HG03064 (cell line): ENCODE measurements around the gene RERE.

Experiments
- ATAC-seq: cut with Tn5 transposase; IDR thresholded peaks from one replicate; pipeline ENCODE4 v1.9.1; 2021; ENCODE audit warnings: low read depth; ENCODE audit not compliant: unreplicated experiment

Gene RERE

DNA sequence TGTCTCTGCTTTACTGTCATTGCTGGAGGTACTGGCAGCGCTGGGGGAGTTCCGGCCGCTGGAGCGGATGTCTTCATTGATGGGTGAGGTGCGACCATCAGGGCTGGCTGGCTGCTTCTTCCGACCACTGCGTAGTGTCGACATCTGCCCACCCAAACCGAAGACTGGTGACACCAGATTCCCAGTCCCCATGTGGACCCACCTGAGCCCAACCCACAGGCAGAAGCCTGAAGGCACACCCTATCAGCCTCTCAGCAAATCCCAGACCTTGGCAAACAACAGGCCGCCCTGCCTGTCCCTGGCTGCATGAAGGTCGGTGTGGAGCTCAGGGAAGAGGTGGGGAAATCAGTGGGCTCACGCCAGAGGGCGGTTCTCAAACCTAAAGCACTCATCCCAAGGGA is 454.7 kb downstream of the RERE start:
- no peak for ATAC-seq

GRCh38 chr1:8361198-8361849 is 456.1 kb downstream of the RERE start:
- ATAC-seq: no peak

GRCh38 chr1:8360493-8361197 is 456.8 kb downstream of the RERE start:
- ATAC-seq: no peak

GRCh38 chr1:8359617-8360481 is 457.6 kb downstream of the RERE start:
- ATAC-seq: no peak

DNA sequence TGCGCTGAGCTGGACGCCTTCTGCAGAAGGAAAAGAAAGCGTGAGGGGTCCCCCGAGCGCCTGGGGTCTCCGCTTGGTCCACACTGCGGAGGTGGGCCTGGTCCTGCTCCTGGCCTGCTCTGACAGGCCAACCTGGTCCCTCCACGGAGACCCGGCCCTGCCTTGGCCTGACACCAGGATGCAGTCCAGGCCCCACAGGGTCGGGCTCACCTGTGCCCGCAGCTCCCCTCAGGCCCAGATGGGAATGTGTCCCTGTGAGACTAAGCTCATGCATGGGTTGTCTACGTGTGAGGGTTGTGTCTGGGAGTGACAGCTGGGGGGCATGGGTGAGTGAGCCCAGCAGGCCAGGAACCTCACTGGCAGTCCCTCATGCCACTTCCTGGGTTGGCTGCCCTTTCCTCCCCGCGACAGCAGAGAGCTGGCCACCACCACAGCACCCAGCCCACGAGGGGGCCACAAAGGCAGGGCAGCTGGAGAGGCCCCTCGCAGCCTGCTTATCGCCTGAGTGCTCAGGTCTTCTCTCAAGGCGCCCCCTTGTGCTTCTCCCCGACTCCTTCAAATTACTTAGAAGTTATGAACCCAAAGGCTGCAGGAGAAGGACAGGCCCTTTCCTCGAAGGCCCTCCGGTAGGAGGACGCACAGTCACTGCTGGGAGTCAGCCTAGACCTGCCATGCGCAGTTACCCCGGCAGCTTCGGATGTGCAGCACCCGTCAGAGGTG is 458.4 kb downstream of the RERE start:
- ATAC-seq: no peak

GRCh38 chr1:8358241-8358896 is 459.1 kb downstream of the RERE start:
- ATAC-seq: no peak

GRCh38 chr1:8357329-8358101 is 459.9 kb downstream of the RERE start:
- ATAC-seq: no peak

- ATAC-seq: no peak
Measured at GRCh38 chr1:8356256-8357209, 460.9 kb downstream of the RERE start.

DNA sequence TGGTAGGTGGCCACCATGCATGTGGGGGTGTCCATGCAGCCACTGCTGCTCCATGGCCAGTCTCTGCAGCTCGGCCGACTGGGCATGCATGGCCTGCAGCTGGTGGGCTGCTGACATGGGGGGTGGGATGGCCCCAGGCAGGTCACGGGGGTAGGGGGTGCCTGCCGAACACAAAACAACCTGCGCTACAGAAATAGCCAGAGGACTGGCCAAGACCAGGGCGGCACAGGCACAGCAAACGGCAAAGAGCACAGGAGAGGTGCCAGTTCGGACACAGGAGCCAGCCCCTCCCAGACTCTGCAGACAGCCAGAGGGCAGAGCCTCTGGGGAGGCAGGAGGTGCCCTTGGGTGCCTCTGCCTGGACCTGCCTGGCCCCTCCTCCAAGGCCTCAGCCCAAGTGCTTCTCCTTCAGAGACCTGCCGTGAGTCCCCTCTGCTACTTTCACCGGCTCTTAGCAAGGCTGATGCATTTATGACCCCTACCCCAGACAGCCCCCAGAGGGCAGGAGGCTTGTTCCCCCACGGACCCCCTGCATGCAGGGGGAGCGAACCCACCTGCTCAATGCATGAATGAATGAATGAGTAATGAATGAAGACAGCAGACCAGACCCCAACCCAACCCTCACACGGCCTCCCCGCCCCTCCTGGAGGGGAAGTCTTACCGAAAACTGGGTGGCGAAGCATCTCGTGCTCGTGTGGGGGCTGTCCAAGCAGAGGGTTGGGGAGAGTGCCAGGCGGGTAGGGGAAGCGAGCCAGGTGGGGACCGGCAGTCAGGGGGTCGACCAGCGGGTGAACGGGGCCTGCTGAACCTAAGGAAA is 461.8 kb downstream of the RERE start:
- no peak for ATAC-seq

DNA sequence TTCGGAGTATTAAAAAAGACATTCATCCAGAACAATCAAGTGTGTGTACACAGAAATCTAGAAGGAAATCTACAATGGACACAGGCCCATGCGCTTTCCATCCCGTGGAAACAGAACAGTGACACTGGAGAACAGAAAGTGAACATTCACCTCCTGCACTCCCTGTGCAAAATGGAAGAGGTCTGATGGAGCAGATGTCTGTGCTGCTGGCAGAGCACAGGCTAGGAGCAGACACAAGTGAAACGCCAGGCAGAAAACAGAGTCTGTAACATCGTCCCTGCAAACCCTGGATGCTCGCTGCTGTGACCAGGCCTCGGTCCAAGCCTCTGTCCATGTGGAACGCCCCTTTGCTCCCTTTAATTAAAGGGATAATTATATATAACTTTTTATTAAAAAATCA is 463.4 kb downstream of the RERE start:
- no peak for ATAC-seq

- no peak for ATAC-seq
Measured at GRCh38 chr1:8352886-8353785, 464.3 kb downstream of the RERE start.

- ATAC-seq: no peak
Measured at GRCh38 chr1:8352471-8352845, 465.0 kb downstream of the RERE start.

GRCh38 chr1:8351693-8352470 is 465.6 kb downstream of the RERE start:
- ATAC-seq: no peak

DNA sequence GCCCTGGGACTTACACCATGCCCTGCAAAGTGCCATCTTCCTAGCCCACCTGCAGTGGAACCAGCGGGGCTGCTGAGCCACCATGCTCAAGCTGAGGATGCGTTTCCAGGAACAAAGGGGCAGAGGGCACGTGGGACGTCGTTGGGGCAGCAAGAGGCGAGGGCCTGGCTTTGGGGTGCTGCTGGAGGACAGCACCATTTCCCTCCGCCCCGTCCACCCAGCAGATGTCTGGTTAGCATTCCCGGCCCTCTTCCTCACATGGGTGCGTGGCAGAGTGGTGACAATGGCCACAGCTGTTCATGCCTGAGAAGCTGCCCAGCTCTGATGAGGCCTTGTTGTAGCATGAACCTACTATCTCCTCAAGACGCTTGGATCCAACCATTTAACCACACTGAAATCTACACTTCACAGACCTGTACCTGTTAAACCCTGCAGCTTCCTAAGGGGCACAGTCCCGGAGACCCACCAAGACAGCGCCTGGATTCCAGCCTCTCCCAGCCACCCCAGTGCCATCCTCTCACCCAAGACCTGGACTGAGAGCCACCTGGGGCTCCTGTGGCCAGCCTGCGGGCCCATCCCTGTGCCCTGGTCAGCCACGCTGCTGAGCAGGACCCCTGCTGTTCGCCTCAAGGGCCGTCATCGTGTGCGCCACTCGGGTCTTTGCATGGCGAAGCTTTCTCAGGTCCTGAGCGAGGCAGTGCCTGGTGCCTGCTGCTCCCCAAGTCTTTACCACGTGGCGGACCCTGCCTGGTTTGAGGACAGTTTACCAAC is 466.3 kb downstream of the RERE start:
- no peak for ATAC-seq

DNA sequence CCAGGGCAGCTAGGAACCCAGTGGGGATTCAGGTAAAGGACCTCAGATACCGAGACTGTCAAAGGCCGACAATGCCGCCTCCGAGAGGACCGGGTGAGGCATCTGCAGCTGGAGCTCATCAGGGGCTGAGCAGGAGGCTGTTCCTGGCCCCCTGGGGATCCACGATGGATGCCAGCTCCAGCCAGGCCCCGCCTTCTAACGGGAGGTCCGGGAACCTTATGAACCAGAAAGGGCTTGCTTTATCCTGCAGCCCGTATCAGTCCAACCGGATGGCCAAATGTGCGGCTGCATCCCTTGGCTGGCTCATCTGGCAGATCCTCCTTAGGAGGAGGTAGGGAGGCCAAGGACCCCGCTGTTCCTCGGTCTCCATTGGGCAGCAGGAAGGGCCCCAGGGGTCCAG is 467.5 kb downstream of the RERE start:
- ATAC-seq: no peak
